Measurements from ENCODE around the gene CDC42BPG. TPM values are rescaled to one million over a fixed set of nuclear protein-coding genes. Genes with fewer than 3 reads are reported as not detected.
"Not testable (repeated sequence)": the region's sequence is repeated elsewhere in the genome, so short reads cannot be mapped to it uniquely, and the experiment has no call there.

Gene CDC42BPG
- total RNA-seq, 1 experiment from 2014 or later, result 0.03 TPM

DNA sequence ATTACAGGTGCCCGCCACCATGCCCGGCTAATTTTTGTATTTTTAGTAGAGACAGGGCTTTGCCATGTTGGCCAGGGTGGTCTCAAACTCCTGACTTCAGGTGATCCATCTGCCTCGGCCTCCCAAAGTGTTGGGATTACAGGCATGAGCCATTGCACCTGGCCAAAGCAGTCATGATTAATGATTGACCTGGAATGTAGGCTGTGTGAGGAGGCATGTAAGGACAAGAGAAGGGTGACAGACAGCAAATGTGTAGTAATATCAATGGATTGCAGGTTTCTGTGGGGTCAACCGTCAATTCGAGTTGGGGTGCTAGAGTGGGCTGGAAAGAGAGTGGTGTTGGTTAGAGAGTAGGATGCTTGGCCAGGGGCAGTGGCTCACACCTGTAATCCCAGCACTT is 29.0 kb downstream of the CDC42BPG start:
- H3K4me1 ChIP-seq (replicated peaks); H3K27ac ChIP-seq; H3K36me3 ChIP-seq; H3K9me3 ChIP-seq (replicated peaks); DNase-seq (ENCODE audit: low read depth in 1 of 2, low spot score in 2 of 2); H3K27me3 ChIP-seq (replicated peaks); H3K4me3 ChIP-seq: not testable (repeated sequence)

DNA sequence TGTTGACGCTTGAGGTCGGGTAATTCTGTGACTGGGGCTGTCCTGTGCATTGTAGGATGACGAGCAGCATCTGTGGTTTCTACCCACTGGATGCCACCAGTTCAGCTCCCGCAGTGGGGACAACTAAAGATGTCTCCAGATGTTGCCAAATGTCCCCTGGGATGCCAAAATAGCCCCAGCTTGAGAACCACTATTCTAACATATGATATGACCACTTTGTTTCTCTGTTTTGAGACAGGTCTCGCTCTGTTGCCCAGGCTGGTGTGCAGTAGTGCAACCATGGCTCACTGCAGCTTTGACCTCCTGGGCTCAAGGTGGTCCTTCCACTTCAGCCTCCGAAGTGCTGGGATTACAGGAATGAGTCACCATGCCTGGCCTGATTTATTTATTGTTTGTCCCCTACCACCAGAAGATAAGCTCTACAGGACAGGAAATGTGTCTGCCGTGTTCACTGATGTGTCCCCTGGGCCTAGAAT is 29.7 kb downstream of the CDC42BPG start:
- Histone ChIP-seq H3K4me3 (no peak overlapping the region), H3K9me3 (replicated peaks) (no peaks in the 10 kb centered on the region), H3K27ac (no peak overlapping the region), H3K27me3 (replicated peaks) (no peaks in the 10 kb centered on the region), H3K36me3 (0 out of 2 replicates have a peak, but pooled peaks cover under 1% of the 10 kb centered on the region), H3K4me1 (replicated peaks) (peaks cover 5% of the 10 kb centered on the region)
- no peak for DNase-seq (ENCODE audit: low read depth in 1 of 2, low spot score in 2 of 2)

DNA sequence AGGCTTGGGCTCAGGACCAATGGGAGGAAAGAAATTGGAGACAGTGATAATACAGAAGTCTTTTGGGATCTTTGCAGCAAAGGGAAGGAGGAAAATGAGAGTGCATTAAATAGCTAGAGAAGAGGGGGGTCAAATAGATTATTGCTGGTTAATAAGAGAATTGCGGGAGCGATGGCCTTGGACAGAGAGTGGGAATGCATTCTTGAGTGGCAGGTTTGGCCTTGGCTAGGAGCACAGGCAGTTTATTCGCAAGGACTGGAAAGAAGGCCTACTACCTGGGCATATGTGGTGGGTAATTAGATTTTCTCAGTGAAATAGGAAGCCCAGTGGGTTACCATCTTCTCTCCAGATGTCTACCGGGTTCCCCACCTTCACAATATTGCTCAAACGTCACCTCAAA is 30.6 kb downstream of the CDC42BPG start:
- Histone ChIP-seq H3K27me3 (replicated peaks) (no peaks in the 10 kb centered on the region), H3K4me1 (replicated peaks) (peaks cover 11% of the 10 kb centered on the region), H3K27ac (no peak overlapping the region), H3K4me3 (no peak overlapping the region), H3K36me3 (peaks cover 6% of the 10 kb centered on the region), H3K9me3 (replicated peaks) (no peaks in the 10 kb centered on the region)
- no peak for DNase-seq (ENCODE audit: low read depth in 1 of 2, low spot score in 2 of 2)

DNA sequence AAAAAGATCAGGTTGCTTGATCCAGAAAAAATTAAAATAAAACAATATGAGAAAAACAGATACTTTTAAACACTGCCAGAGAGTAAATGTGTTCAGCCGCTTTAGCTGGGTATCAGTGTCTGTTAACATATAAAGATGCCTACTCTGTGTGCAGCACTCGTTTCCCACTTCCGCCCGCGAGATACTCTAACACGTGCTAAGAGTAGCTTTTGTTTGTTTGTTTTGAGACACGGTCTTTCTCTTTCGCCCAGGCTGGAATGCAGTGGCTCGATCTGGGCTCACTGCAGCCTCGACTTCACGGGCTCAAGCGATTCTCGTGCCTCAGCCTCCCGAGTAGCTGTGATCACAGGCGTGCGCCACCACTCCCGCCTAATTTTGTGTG is 33.6 kb downstream of the CDC42BPG start:
- Histone ChIP-seq H3K9me3 (replicated peaks) (no peaks in the 10 kb centered on the region), H3K4me1 (replicated peaks) (peaks cover 11% of the 10 kb centered on the region), H3K27ac (no peak overlapping the region), H3K36me3 (peaks cover 33% of the 10 kb centered on the region), H3K4me3 (peak overlapping the region; percentile 65), H3K27me3 (replicated peaks) (no peaks in the 10 kb centered on the region)
- no peak for DNase-seq (ENCODE audit: low read depth in 1 of 2, low spot score in 2 of 2)

- Histone ChIP-seq H3K9me3 (replicated peaks) (no peaks in the 10 kb centered on the region), H3K4me3 (peak within 1 kb of the TSS; percentile 65), H3K4me1 (replicated peaks) (peaks cover 11% of the 10 kb centered on the region), H3K36me3 (peaks cover 38% of the 10 kb centered on the region), H3K27ac (no peak within 1 kb of the TSS), H3K27me3 (replicated peaks) (no peaks in the 10 kb centered on the region)
- DNase-seq (ENCODE audit: low read depth in 1 of 2, low spot score in 2 of 2), result peak; percentile 98 to 99
Observed at GRCh38 chr11:64810271-64810890, 34.1 kb downstream of the CDC42BPG start, which contains the start of gene MEN1. MEN1 (minus strand) TSS chr11:64810551; CDS start chr11:64810109, 442 bp downstream.

GRCh38 chr11:64809781-64810241 is 34.6 kb downstream of the CDC42BPG start:
- no peak overlapping the region for H3K27ac ChIP-seq
- peak in 1 of 2 experiments; percentile 61 for DNase-seq (ENCODE audit: low read depth in 1 of 2, low spot score in 2 of 2)
- peaks cover 44% of the 10 kb centered on the region for H3K36me3 ChIP-seq
- H3K9me3 ChIP-seq (replicated peaks), result no peaks in the 10 kb centered on the region
- no peaks in the 10 kb centered on the region for H3K27me3 ChIP-seq (replicated peaks)
- H3K4me1 ChIP-seq (replicated peaks), result peaks cover 11% of the 10 kb centered on the region
- peak overlapping the region; percentile 65 for H3K4me3 ChIP-seq

DNA sequence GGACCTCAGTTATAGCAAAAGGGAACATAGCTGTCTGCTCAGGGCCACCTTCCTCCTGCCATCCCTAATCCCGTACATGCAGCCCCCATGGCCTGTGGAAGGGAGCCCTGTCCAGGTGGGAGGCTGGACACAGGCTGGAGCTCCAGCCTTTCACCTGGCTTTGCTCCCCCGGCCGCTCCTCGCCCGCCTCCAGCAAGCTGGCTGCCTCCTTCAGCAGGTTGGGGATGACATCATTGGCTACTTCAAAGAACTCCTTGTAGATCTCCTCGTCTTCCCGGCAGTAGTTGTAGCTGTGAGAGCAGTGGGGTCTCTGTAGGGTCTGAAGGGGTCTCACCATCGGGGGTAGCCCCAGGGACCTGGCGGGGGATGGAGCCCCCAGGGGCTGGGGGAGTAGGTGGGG is 39.0 kb downstream of the CDC42BPG start:
- Histone ChIP-seq H3K4me3 (no peak overlapping the region), H3K9me3 (replicated peaks) (0 out of 2 replicates have a peak, but pooled peaks cover 3% of the 10 kb centered on the region), H3K27ac (no peak overlapping the region), H3K4me1 (replicated peaks) (peaks cover 34% of the 10 kb centered on the region), H3K36me3 (peaks cover 60% of the 10 kb centered on the region), H3K27me3 (replicated peaks) (no peaks in the 10 kb centered on the region)
- no peak for DNase-seq (ENCODE audit: low read depth in 1 of 2, low spot score in 2 of 2)

DNA sequence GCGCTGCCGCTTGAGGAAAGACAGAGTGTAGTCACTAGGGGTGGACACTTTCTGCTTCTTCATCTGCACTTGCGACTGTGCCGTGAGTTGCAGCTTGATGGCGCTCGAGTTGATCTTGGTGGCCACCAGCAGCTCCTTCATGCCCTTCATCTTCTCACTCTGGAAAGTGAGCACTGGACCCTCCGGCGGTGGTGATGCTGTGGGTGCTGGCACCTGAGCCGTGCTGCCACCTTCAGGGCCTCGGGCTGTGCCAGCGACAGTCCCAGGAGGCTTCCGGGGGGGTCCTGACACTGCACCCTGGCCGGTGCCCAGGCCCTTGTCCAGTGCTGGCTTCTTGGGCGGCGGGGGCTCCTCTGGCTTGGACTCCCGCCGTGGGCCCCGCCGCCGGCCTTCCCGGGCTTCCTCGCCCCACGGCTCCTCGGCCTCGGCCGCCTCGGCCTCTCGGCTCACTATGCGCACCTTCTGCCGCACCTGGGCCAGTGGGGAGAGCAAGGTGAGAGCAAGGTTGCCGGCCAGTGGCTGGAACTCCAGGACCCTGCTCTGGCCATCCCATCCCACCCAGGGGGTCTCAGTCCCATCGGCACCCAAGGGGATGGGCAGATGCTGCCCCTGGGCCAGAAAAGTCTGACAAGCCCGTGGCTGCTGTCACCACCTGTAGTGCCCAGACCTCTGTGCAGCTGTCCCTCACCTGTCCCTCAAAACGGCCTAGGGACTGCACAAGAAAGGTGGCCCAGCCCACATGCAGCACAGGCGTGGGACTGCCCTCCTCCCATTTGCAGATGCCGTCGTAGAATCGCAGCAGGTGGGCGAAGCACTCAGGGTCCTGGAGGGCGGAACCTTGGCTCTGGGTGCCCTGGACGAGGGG is 39.9 kb downstream of the CDC42BPG start:
- Histone ChIP-seq H3K27me3 (replicated peaks) (no peaks in the 10 kb centered on the region), H3K27ac (no peak overlapping the region), H3K4me1 (replicated peaks) (peaks cover 31% of the 10 kb centered on the region), H3K36me3 (peaks cover 67% of the 10 kb centered on the region), H3K4me3 (no peak overlapping the region), H3K9me3 (replicated peaks) (0 out of 2 replicates have a peak, but pooled peaks cover 3% of the 10 kb centered on the region)
- DNase-seq (ENCODE audit: low read depth in 1 of 2, low spot score in 2 of 2), result no peak

DNA sequence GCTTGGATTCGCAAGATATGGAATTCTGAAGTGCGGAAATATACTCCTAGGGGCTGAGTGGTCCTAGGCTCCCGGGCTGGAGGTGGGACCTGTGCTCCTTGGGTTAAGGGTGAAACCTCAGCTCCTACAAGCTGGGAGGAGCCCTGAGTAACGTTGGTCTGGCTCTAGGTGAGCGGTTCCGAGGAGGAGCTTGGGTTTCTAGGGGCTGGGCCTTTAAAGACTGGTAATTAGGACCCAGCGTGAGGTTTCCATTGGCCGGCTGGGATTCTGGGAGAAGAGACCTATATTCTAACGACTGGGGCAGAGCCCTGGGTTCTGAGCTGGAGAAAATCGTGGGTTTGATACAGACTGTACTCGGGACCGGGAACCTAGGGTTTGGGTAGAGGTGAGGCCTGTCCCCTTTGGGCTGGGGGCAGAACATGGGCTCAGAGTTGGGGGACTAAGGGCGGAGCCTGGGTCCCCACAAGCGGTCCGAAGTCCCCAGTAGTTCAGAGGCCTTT is 40.6 kb downstream of the CDC42BPG start:
- H3K4me1 ChIP-seq (replicated peaks), result peaks cover 27% of the 10 kb centered on the region
- no peak overlapping the region; the same call in 1 of the 2 replicates for H3K27ac ChIP-seq
- H3K27me3 ChIP-seq (replicated peaks), result no peaks in the 10 kb centered on the region

GRCh38 chr11:64803158-64803845 is 41.2 kb downstream of the CDC42BPG start, which contains the start of gene MAP4K2:
MAP4K2 (minus strand) TSS chr11:64803214; CDS start chr11:64803149, 65 bp downstream.
- no peaks in the 10 kb centered on the region for H3K27me3 ChIP-seq (replicated peaks)
- DNase-seq (ENCODE audit: low read depth in 1 of 2, low spot score in 2 of 2), result peak; percentile 89 to 96
- H3K4me1 ChIP-seq (replicated peaks), result peaks cover 27% of the 10 kb centered on the region
- H3K4me3 ChIP-seq, result peak within 1 kb of the TSS; percentile 49
- H3K36me3 ChIP-seq, result peaks cover 70% of the 10 kb centered on the region
- 0 out of 2 replicates have a peak, but pooled peaks cover 3% of the 10 kb centered on the region for H3K9me3 ChIP-seq (replicated peaks)
- H3K27ac ChIP-seq, result peak within 1 kb of the TSS; percentile 38

More for the DNA sequence above, 40.6 kb downstream of the CDC42BPG start:
- peak overlapping the region; percentile 49 for H3K4me3 ChIP-seq
- no peak for DNase-seq (ENCODE audit: low read depth in 1 of 2, low spot score in 2 of 2)
- H3K9me3 ChIP-seq (replicated peaks), result 0 out of 2 replicates have a peak, but pooled peaks cover 3% of the 10 kb centered on the region
- H3K36me3 ChIP-seq, result peaks cover 67% of the 10 kb centered on the region

GRCh38 chr11:64802370-64803157 is 41.9 kb downstream of the CDC42BPG start:
- Histone ChIP-seq H3K27me3 (replicated peaks) (no peaks in the 10 kb centered on the region), H3K4me1 (replicated peaks) (peaks cover 27% of the 10 kb centered on the region), H3K36me3 (peaks cover 67% of the 10 kb centered on the region), H3K9me3 (replicated peaks) (0 out of 2 replicates have a peak, but pooled peaks cover 3% of the 10 kb centered on the region), H3K4me3 (peak overlapping the region; percentile 49), H3K27ac (no peak overlapping the region)
- DNase-seq (ENCODE audit: low read depth in 1 of 2, low spot score in 2 of 2), result peak in 1 of 2 experiments; percentile 62

- Histone ChIP-seq H3K27ac (no peak overlapping the region), H3K4me3 (no peak overlapping the region), H3K36me3 (peaks cover 65% of the 10 kb centered on the region), H3K9me3 (replicated peaks) (0 out of 2 replicates have a peak, but pooled peaks cover 3% of the 10 kb centered on the region), H3K4me1 (replicated peaks) (peaks cover 27% of the 10 kb centered on the region), H3K27me3 (replicated peaks) (no peaks in the 10 kb centered on the region)
- DNase-seq (ENCODE audit: low read depth in 1 of 2, low spot score in 2 of 2), result no peak
Observed at GRCh38 chr11:64801561-64802369, 42.7 kb downstream of the CDC42BPG start.
